OCI-M2 (cell line): Measurements from ENCODE around the gene SLC6A18.
"Not testable (repeated sequence)": the region's sequence is repeated elsewhere in the genome, so short reads cannot be mapped to it uniquely, and the experiment has no call there.

Source experiments
- DNase-seq: peaks from one replicate; lab custom pipeline; 2025; ENCODE audit not compliant: unreplicated experiment; lab: John Stamatoyannopoulos, UW

The SLC6A18 gene

GRCh38 chr5:1288439-1289335, 63.5 kb downstream of the SLC6A18 start:
- DNase-seq = no peak

DNA sequence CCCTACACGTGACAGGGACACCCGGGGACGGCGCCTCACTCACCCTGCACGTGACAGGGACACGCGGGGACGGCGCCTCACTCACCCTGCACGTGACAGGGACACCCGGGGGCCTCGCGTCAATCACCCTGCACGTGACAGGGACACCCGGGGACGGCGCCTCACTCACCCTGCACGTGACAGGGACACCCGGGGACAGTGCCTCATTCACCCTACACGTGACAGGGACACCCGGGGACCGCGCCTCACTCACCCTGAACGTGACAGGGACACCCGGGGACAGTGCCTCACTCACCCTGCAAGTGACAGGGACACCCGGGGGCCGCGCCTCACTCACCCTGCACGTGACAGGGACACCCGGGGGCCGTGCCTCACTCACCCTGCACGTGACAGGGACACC, 64.4 kb downstream of the SLC6A18 start:
- not testable (repeated sequence) for DNase-seq

DNA sequence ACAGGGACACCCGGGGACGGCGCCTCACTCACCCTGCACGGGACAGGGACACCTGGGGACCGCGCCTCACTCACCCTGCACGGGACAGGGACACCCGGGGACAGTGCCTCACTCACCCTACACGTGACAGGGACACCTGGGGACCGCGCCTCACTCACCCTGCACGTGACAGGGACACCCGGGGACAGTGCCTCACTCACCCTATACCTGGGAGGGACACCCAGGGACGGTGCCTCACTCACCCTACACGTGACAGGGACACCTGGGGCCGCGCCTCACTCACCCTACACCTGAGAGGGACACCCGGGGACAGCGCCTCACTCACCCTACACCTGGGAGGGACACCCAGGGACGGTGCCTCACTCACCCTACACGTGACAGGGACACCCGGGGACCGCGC, 65.8 kb downstream of the SLC6A18 start:
- not testable (repeated sequence) for DNase-seq

DNA sequence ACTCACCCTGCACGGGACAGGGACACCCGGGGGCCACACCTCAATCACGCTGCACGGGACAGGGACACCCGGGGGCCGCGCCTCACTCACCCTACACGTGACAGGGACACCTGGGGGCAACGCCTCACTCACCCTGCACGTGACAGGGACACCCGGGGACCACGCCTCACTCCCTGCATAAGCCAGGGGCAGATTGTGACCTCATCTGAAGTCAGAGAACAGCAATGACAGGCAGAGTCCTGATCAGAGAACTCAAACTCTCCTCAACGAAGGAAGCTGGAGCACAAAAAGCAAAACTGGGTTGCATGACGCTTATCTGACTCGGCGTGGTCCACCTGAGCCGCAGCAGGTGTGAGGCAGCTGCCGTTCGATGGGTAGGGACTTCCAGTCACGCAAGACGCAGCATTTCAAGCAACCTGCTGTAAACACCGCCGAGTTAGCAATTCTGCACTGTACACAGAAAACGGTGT, 66.5 kb downstream of the SLC6A18 start:
- DNase-seq = no peak

GRCh38 chr5:1292139-1292538, 67.0 kb downstream of the SLC6A18 start:
- DNase-seq = no peak

- DNase-seq = no peak
These were observed 67.8 kb downstream of the SLC6A18 start for GRCh38 chr5:1292846-1293415.

DNA sequence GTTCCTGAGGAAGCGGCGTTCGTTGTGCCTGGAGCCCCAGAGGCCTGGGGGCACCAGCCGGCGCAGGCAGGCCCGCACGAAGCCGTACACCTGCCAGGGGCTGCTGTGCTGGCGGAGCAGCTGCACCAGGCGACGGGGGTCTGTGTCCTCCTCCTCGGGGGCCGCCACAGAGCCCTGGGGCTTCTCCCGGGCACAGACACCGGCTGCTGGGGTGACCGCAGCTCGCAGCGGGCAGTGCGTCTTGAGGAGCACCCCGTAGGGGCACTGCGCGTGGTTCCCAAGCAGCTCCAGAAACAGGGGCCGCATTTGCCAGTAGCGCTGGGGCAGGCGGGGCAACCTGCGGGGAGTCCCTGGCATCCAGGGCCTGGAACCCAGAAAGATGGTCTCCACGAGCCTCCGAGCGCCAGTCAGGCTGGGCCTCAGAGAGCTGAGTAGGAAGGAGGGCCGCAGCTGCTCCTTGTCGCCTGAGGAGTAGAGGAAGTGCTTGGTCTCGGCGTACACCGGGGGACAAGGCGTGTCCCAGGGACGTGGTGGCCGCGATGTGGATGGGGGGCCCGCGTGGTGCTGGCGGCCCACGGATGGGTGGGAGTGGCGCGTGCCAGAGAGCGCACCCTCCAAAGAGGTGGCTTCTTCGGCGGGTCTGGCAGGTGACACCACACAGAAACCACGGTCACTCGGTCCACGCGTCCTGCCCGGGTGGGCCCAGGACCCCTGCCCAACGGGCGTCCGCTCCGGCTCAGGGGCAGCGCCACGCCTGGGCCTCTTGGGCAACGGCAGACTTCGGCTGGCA, 68.4 kb downstream of the SLC6A18 start:
- DNase-seq = no peak

- no peak for DNase-seq
These were observed 69.1 kb downstream of the SLC6A18 start for GRCh38 chr5:1294206-1294834.

DNA sequence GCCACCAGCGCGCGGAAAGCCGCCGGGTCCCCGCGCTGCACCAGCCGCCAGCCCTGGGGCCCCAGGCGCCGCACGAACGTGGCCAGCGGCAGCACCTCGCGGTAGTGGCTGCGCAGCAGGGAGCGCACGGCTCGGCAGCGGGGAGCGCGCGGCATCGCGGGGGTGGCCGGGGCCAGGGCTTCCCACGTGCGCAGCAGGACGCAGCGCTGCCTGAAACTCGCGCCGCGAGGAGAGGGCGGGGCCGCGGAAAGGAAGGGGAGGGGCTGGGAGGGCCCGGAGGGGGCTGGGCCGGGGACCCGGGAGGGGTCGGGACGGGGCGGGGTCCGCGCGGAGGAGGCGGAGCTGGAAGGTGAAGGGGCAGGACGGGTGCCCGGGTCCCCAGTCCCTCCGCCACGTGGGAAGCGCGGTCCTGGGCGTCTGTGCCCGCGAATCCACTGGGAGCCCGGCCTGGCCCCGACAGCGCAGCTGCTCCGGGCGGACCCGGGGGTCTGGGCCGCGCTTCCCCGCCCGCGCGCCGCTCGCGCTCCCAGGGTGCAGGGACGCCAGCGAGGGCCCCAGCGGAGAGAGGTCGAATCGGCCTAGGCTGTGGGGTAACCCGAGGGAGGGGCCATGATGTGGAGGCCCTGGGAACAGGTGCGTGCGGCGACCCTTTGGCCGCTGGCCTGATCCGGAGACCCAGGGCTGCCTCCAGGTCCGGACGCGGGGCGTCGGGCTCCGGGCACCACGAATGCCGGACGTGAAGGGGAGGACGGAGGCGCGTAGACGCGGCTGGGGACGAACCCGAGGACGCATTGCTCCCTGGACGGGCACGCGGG, 69.9 kb downstream of the SLC6A18 start, which contains the start of gene TERT:
Gene TERT, minus strand, starts transcription at position 234 of the 815 bp plus-strand sequence. Its CDS starts 79 bp downstream, at position 155.
- DNase-seq = peak; percentile 19

GRCh38 chr5:1295650-1296037, 70.5 kb downstream of the SLC6A18 start:
- no peak for DNase-seq
